Measurements from ENCODE around the gene CDH23.
"Not testable (repeated sequence)": the region's sequence is repeated elsewhere in the genome, so short reads cannot be mapped to it uniquely, and the experiment has no call there.

- TF ChIP-seq MAZ (IDR thresholded peaks at IDR 0.05; ENCODE audit: borderline replicate concordance, low read depth, low read length); POLR2A (IDR thresholded peaks at IDR 0.05; ENCODE audit: low read length); MAFK (IDR thresholded peaks at IDR 0.05; ENCODE audit: partially characterized antibody); CHD2 (IDR thresholded peaks at IDR 0.05; ENCODE audit: low read length, partially characterized antibody); SREBF2 (IDR thresholded peaks at IDR 0.05); CTCF (IDR thresholded peaks at IDR 0.05); NPAS2 (CRISPR knock-in tag; IDR thresholded peaks at IDR 0.05; ENCODE audit: borderline replicate concordance); NFE2L2 (conservative IDR thresholded peaks at IDR 0.05; ENCODE audit: low read length); USF2 (IDR thresholded peaks at IDR 0.05); ESRRA (IDR thresholded peaks at IDR 0.05; ENCODE audit: borderline replicate concordance, low read length); MAX (IDR thresholded peaks at IDR 0.05): not testable (repeated sequence)
These were observed 37.8 kb upstream of the CDH23 start for GRCh38 chr10:71358906-71359305.

All from A549 (cell line).